Measurements from ENCODE around the gene SSH2. TPM values are rescaled to one million over a fixed set of nuclear protein-coding genes. Genes with fewer than 3 reads are reported as not detected.
A peak's percentile ranks its signal among the peaks of the same experiment; 100 is the strongest.

SSH2 gene
- total RNA-seq, 1 experiment from 2014 or later: 45.1 TPM

GRCh38 chr17:29595943-29596774, 333.9 kb downstream of the SSH2 start:
- TF ChIP-seq CTCF (conservative IDR thresholded peaks at IDR 0.05) (no peak), EZH2 (IDR thresholded peaks at IDR 0.05; ENCODE audit: low read depth) (no peak)

GRCh38 chr17:29595107-29595942, 334.7 kb downstream of the SSH2 start:
- no peak for TF ChIP-seq EZH2 (IDR thresholded peaks at IDR 0.05; ENCODE audit: low read depth)
- no peak for TF ChIP-seq CTCF (conservative IDR thresholded peaks at IDR 0.05)
- peaks cover 37% of the 10 kb centered on the region for H3K79me2 ChIP-seq (ENCODE audit: low read depth)
- POLR2A ChIA-PET (ENCODE audit: unreplicated experiment): no interaction called here
- CTCF ChIA-PET: no interaction called here
- H3K4me1 ChIP-seq (replicated peaks; ENCODE audit: insufficient read depth): peaks cover 29% of the 10 kb centered on the region
- intact Hi-C loops (cut with micrococcal nuclease; ENCODE audit: unreplicated experiment): no loop called here
- BruUV-seq (replicated peaks): no TSS peak
- no peak overlapping the region for H2AFZ ChIP-seq
- peak overlapping the region; percentile 91 for H3K4me2 ChIP-seq
- DNase-seq: peak in 1 of 2 experiments; percentile 16
- H3K4me3 ChIP-seq: peak overlapping the region; percentile 72; the same call in 1 of the 2 replicates
- H3K36me3 ChIP-seq (ENCODE audit: low read depth): no peaks in the 10 kb centered on the region
- no peaks in the 10 kb centered on the region; the same call in none of the 2 replicates for H4K20me1 ChIP-seq (ENCODE audit: insufficient read depth)
- H3K27me3 ChIP-seq (ENCODE audit: insufficient read depth, low read depth): no peaks in the 10 kb centered on the region
- no peaks in the 10 kb centered on the region for H3K9me2 ChIP-seq (ENCODE audit: insufficient read depth)
- H3F3A ChIP-seq (ENCODE audit: insufficient read depth, low read depth): peaks cover 24% of the 10 kb centered on the region
- peak overlapping the region; percentile 52; the same call in 1 of the 2 replicates for H3K27ac ChIP-seq
- H3K9me3 ChIP-seq (ENCODE audit: insufficient read depth, low read depth): no peaks in the 10 kb centered on the region

More at GRCh38 chr17:29595943-29596774, 333.9 kb downstream of the SSH2 start:
- Histone ChIP-seq H3K4me3 (no peak overlapping the region), H3K4me2 (no peak overlapping the region; the same call in 1 of the 2 replicates), H3K27ac (no peak overlapping the region), H3K79me2 (ENCODE audit: low read depth) (peaks cover 37% of the 10 kb centered on the region), H3K9me2 (ENCODE audit: insufficient read depth) (no peaks in the 10 kb centered on the region), H3K36me3 (ENCODE audit: low read depth) (no peaks in the 10 kb centered on the region), H4K20me1 (ENCODE audit: insufficient read depth) (no peaks in the 10 kb centered on the region; the same call in none of the 2 replicates), H3K27me3 (ENCODE audit: insufficient read depth, low read depth) (no peaks in the 10 kb centered on the region), H3F3A (ENCODE audit: insufficient read depth, low read depth) (peaks cover 18% of the 10 kb centered on the region), H3K4me1 (replicated peaks; ENCODE audit: insufficient read depth) (peaks cover 27% of the 10 kb centered on the region), H3K9me3 (ENCODE audit: insufficient read depth, low read depth) (no peaks in the 10 kb centered on the region), H2AFZ (no peak overlapping the region)
- ChIA-PET CTCF (no interaction called here), POLR2A (ENCODE audit: unreplicated experiment) (no interaction called here)
- intact Hi-C loops (cut with micrococcal nuclease; ENCODE audit: unreplicated experiment): no loop called here
- BruUV-seq (replicated peaks): no TSS peak
- peak in 1 of 2 experiments; percentile 25 for DNase-seq

GRCh38 chr17:29594519-29595090, 335.4 kb downstream of the SSH2 start:
- H3K27ac ChIP-seq: peak overlapping the region; percentile 52
- H3K79me2 ChIP-seq (ENCODE audit: low read depth): peaks cover 37% of the 10 kb centered on the region
- no peaks in the 10 kb centered on the region for H3K9me3 ChIP-seq (ENCODE audit: insufficient read depth, low read depth)
- POLR2A ChIA-PET (ENCODE audit: unreplicated experiment): interaction anchor here (0.6 to 1.0 kb wide), 2 partner anchors 25 to 30 kb away, joined by 3 to 4 read pairs; no protein-coding TSS in a partner anchor
- intact Hi-C loops (cut with micrococcal nuclease; ENCODE audit: unreplicated experiment): loop anchor here (1.0 to 5.0 kb wide), 2 partner anchors 45 to 193 kb away; no protein-coding TSS in a partner anchor
- peak overlapping the region; percentile 91 for H3K4me2 ChIP-seq
- H4K20me1 ChIP-seq (ENCODE audit: insufficient read depth): no peaks in the 10 kb centered on the region; the same call in none of the 2 replicates
- no peaks in the 10 kb centered on the region for H3K36me3 ChIP-seq (ENCODE audit: low read depth)
- peaks cover 30% of the 10 kb centered on the region for H3F3A ChIP-seq (ENCODE audit: insufficient read depth, low read depth)
- CTCF ChIA-PET: interaction anchor here (0.8 kb wide), 1 partner anchor 31 kb away, joined by 3 read pairs; no protein-coding TSS in a partner anchor
- BruUV-seq (replicated peaks): no TSS peak
- H3K9me2 ChIP-seq (ENCODE audit: insufficient read depth): no peaks in the 10 kb centered on the region
- TF ChIP-seq EZH2 (IDR thresholded peaks at IDR 0.05; ENCODE audit: low read depth) (no peak), CTCF (conservative IDR thresholded peaks at IDR 0.05) (no peak)
- H3K27me3 ChIP-seq (ENCODE audit: insufficient read depth, low read depth): no peaks in the 10 kb centered on the region
- DNase-seq: no peak
- H3K4me1 ChIP-seq (replicated peaks; ENCODE audit: insufficient read depth): peaks cover 36% of the 10 kb centered on the region
- peak overlapping the region; percentile 77 for H2AFZ ChIP-seq
- H3K4me3 ChIP-seq: peak overlapping the region; percentile 72
